Measurements from ENCODE around the gene BTG1.

The BTG1 gene

DNA sequence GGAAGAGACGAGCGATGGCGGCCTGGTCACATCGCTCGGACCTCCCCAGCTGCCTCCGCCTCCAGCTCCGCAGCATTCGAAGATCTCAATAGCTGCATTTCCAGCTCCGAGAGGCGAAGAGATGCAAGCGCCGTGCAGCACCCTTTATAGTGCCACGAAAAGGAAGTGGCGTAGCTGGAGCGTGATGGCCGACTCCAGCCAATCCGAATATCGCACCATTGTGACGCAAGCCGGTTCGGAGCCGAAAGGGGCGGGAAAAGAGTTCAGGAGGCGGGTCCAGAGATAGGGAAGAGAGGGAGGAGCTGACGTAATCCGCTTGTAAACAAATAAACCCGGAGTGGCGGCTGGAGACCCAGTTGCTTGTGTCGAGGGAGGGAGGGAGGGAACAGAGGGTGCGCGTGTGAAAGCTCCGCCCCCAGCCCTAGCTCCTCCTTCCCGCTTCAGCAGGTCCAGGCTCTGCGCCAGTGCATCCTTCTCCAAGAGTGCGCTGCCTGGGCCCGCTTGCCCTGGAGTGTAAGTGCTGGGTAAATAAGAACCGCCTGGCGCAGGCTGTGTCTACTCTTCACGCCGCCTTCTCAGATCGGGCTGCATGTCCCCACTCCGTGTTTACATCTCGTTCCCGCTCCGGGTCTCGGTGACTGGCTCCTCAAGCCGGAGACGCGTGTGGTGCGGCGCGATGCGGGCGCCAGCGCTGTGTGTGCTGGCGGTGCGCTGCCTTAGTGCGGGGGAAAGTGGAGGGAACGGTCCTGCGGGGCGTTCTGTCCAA is at the start of gene BTG1:
Gene BTG1, minus strand, starts transcription at position 116 of the 766 bp plus-strand sequence. CDS start 311 bp downstream, outside the sequence.
- FAIRE-seq (peak; percentile 25), DNase-seq (ENCODE audit: insufficient read length, low spot score) (peak; percentile 70)
- TF ChIP-seq CTCF (IDR thresholded peaks at IDR 0.05; ENCODE audit: insufficient read depth, missing control alignments), result no peak

- DNase-seq (ENCODE audit: insufficient read length, low spot score), result no peak
- no peak for FAIRE-seq
- no peak for TF ChIP-seq CTCF (IDR thresholded peaks at IDR 0.05; ENCODE audit: insufficient read depth, missing control alignments)
Observed at GRCh38 chr12:92194561-92194960, 48.9 kb upstream of the BTG1 start.

- FAIRE-seq (no peak), DNase-seq (ENCODE audit: insufficient read length, low spot score) (no peak)
- no peak for TF ChIP-seq CTCF (IDR thresholded peaks at IDR 0.05; ENCODE audit: insufficient read depth, missing control alignments)
Observed at GRCh38 chr12:92193846-92194245, 48.2 kb upstream of the BTG1 start.

DNA sequence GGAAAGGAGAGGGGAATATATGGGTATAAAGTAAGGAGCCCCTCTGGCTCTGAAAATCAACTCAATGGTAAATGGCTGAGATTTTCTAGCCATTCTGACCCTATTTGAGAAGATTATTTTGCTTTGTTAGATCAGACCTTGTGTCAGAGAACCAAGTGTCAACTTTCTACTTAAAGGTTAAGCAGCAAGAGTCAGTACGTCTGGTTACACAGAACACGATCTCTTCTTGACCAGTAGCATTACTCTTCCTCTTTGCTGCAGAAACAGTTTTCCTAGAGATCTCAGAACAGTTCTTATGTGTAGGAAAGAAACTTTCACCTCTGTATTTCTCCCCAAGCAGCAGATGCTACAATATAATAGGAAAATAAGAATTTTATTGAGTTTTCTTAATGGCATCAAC is 47.4 kb upstream of the BTG1 start:
- no peak for DNase-seq (ENCODE audit: insufficient read length, low spot score)
- TF ChIP-seq CTCF (IDR thresholded peaks at IDR 0.05; ENCODE audit: insufficient read depth, missing control alignments), result no peak
- no peak for FAIRE-seq

DNA sequence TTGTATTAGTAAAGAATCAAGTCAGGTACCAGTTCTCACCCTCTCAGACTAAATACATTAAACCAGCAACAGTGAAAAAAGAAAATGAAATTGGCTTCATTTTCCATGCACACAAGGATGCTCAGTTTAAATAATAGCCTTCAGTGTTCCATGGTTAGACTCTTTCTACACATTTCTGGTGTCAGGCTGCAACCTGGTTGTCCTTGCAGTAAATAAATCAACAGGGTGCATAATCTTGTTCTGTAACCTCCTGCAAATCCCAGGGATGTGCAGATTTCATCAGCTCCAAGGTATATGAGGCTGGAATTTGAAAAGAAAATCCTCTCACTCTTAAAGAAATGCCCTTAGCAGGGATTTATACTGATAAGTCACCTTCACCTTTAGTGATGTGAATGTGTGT is 46.7 kb upstream of the BTG1 start:
- DNase-seq (ENCODE audit: insufficient read length, low spot score) (no peak), FAIRE-seq (no peak)
- no peak for TF ChIP-seq CTCF (IDR thresholded peaks at IDR 0.05; ENCODE audit: insufficient read depth, missing control alignments)

DNA sequence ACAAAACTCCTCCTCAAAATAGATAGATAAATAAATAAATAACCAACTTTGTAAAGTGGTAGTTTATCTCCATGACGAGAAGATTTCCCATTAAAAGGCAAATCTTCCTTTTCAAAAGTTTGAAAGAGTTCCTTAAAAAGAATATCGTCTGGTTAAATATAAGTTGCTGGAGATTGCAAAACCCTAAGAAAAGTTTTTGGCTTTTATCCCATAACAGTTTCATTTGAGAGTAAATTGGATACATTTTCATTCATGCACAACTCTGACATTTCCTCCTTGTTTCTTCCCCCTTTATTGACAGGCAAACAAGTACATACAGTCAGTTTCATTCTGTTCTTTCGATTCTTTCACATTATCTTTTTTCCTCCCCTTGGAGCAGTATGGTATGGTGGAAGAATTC is 45.4 kb upstream of the BTG1 start:
- no peak for TF ChIP-seq CTCF (IDR thresholded peaks at IDR 0.05; ENCODE audit: insufficient read depth, missing control alignments)
- FAIRE-seq, result no peak
- DNase-seq (ENCODE audit: insufficient read length, low spot score), result no peak

GRCh38 chr12:92188517-92189188 is 43.0 kb upstream of the BTG1 start:
- TF ChIP-seq CTCF (IDR thresholded peaks at IDR 0.05; ENCODE audit: insufficient read depth, missing control alignments), result no peak
- DNase-seq (ENCODE audit: insufficient read length, low spot score) (no peak), FAIRE-seq (no peak)

Measured in D721Med (cell line).